ENCODE results near the gene CBFB. TPM values are rescaled to one million over a fixed set of nuclear protein-coding genes. Genes with fewer than 3 reads are reported as not detected.

Gene CBFB
- total and polyA plus RNA-seq, 2 experiments from 2014 or later: 26.1 to 26.9 TPM

- Mint-ChIP-seq H3K27me3 (ENCODE audit: insufficient read depth, low read depth, poor library complexity) (peaks cover 3% of the 10 kb centered on the region), H3K4me3 (no peak overlapping the region), H3K36me3 (ENCODE audit: low read depth) (no peaks in the 10 kb centered on the region), H3K4me1 (no peaks in the 10 kb centered on the region), H3K27ac (no peak overlapping the region), H3K9me3 (no peaks in the 10 kb centered on the region)
- DNase-seq (ENCODE audit: low spot score) (no peak), ATAC-seq (no peak)
- TF ChIP-seq EZH2 (IDR thresholded peaks at IDR 0.05; ENCODE audit: low read depth, unreplicated experiment) (no peak), CTCF (conservative IDR thresholded peaks at IDR 0.05; ENCODE audit: low read depth in 2 of 2) (no peak), POLR2AphosphoS5 (IDR thresholded peaks at IDR 0.05; ENCODE audit: low read depth) (no peak), STAT1 (IDR thresholded peaks at IDR 0.05; ENCODE audit: unreplicated experiment) (no peak), REST (IDR thresholded peaks at IDR 0.05; ENCODE audit: unreplicated experiment) (no peak), ZNF462 (CRISPR knock-in tag; IDR thresholded peaks at IDR 0.05) (no peak), JUNB (IDR thresholded peaks at IDR 0.05; ENCODE audit: unreplicated experiment) (no peak)
- Histone ChIP-seq H3K27me3 (ENCODE audit: insufficient read depth) (no peaks in the 10 kb centered on the region), H3K9me2 (ENCODE audit: insufficient read depth) (no peaks in the 10 kb centered on the region), H3K4me2 (no peak overlapping the region), H3K4me3 (no peak overlapping the region), H2AFZ (no peak overlapping the region), H3K4me1 (ENCODE audit: insufficient read depth) (no peaks in the 10 kb centered on the region), H3K79me2 (replicated peaks; ENCODE audit: insufficient read depth) (no peaks in the 10 kb centered on the region), H3K36me3 (ENCODE audit: insufficient read depth) (no peaks in the 10 kb centered on the region; the same call in none of the 2 replicates), H3K27ac (ENCODE audit: low read depth) (no peak overlapping the region), H4K20me1 (replicated peaks; ENCODE audit: insufficient read depth) (peaks cover 4% of the 10 kb centered on the region), H3F3A (replicated peaks; ENCODE audit: low read depth) (no peaks in the 10 kb centered on the region)
These were observed 48.9 kb downstream of the CBFB start for GRCh38 chr16:67077871-67078270.

Data from GM23338 (cell line).